CD4-positive, CD25-positive, alpha-beta regulatory T cell (primary cell): Measurements from ENCODE around the gene RSAD2. TPM values are rescaled to one million over a fixed set of nuclear protein-coding genes. Genes with fewer than 3 reads are reported as not detected.
A peak's percentile ranks its signal among the peaks of the same experiment; 100 is the strongest.

ENCODE experiments used
- ATAC-seq, 2 donors: fragments of 150-1000 bp; cut with Tn5 transposase; one replicate each; pipeline ENCODE4 v1.10.0; 2021; ENCODE audit warnings: low read depth in 2 of 2, moderate number of reproducible peaks in 2 of 2, moderate library complexity in 1 of 2
- DNase-seq, 3 donors: peaks; one replicate each; pipeline versions ENCODE4 v3.0.0 to v3.0.0-alpha.2; 2012 to 2022; ENCODE audit warnings: mixed read lengths in 1 of 3
- H3K27ac ChIP-seq: one replicate; pipeline ENCODE4 v1.7.0; 2013; ENCODE audit warnings: mild to moderate bottlenecking, low read length; ENCODE audit not compliant: insufficient read depth, poor library complexity, severe bottlenecking
- H3K27me3 ChIP-seq: one replicate; pipeline ENCODE4 v1.7.0; 2013; ENCODE audit warnings: low read length; ENCODE audit not compliant: control insufficient read depth, insufficient read depth
- H3K36me3 ChIP-seq: one replicate; pipeline ENCODE4 v1.7.0; 2013; ENCODE audit warnings: mild to moderate bottlenecking, low read length, moderate library complexity; ENCODE audit not compliant: control insufficient read depth, insufficient read depth
- H3K4me1 ChIP-seq: 2 replicates; pipeline ENCODE4 v1.7.0; 2013; ENCODE audit warnings: mild to moderate bottlenecking, low read length; ENCODE audit not compliant: insufficient read depth, control insufficient read depth, poor library complexity, severe bottlenecking
- H3K4me3 ChIP-seq: one replicate; pipeline ENCODE4 v1.7.0; 2013; ENCODE audit warnings: low read depth, mild to moderate bottlenecking, low read length, moderate library complexity
- H3K9me3 ChIP-seq, 2 experiments: 1 replicate in 1 of 2; 2 replicates in 1 of 2; pipeline ENCODE4 v1.7.0; 2013; ENCODE audit warnings: low read length in 2 of 2, mild to moderate bottlenecking in 1 of 2, moderate library complexity in 1 of 2; ENCODE audit not compliant: control insufficient read depth in 2 of 2
- H3K27ac Mint-ChIP-seq, 3 donors: one replicate each; pipeline ENCODE4 v1.8.0; 2020 to 2022; ENCODE audit warnings: mild to moderate bottlenecking in 3 of 3, mixed read lengths in 3 of 3, moderate library complexity in 2 of 3
- H3K27me3 Mint-ChIP-seq: one replicate; pipeline ENCODE4 v1.8.0; 2022; ENCODE audit warnings: mild to moderate bottlenecking, mixed read lengths
- H3K36me3 Mint-ChIP-seq: one replicate; pipeline ENCODE4 v1.8.0; 2020; ENCODE audit warnings: mixed read lengths
- H3K4me1 Mint-ChIP-seq, 4 donors: one replicate each; pipeline ENCODE4 v1.8.0; 2020 to 2022; ENCODE audit warnings: mixed read lengths in 4 of 4, mild to moderate bottlenecking in 1 of 4
- H3K4me3 Mint-ChIP-seq, 4 donors: one replicate each; pipeline ENCODE4 v1.8.0; 2020 to 2022; ENCODE audit warnings: mild to moderate bottlenecking in 4 of 4, mixed read lengths in 4 of 4, moderate library complexity in 3 of 4
- H3K9me3 Mint-ChIP-seq, 7 donors: one replicate each; pipeline ENCODE4 v1.8.0; 2020 to 2022; ENCODE audit warnings: mixed read lengths in 7 of 7, mild to moderate bottlenecking in 3 of 7, moderate library complexity in 2 of 7
- polyA plus RNA-seq, 4 donors: library from polyadenylated mRNA; unstranded; fragments of 300-500 nt; fragmentation: Illumina TruSeq; gene quantifications; one replicate each; pipeline ENCODE4 v1.2.3, GENCODE V29; 2021
- total RNA-seq: library from RNA; stranded (reverse); gene quantifications from one replicate; pipeline ENCODE4 v1.2.3, GENCODE V29; 2022

Gene RSAD2
- total and polyA plus RNA-seq, 5 donors from 2014 or later = 1.6 to 8.7 (median 4.1) TPM

DNA sequence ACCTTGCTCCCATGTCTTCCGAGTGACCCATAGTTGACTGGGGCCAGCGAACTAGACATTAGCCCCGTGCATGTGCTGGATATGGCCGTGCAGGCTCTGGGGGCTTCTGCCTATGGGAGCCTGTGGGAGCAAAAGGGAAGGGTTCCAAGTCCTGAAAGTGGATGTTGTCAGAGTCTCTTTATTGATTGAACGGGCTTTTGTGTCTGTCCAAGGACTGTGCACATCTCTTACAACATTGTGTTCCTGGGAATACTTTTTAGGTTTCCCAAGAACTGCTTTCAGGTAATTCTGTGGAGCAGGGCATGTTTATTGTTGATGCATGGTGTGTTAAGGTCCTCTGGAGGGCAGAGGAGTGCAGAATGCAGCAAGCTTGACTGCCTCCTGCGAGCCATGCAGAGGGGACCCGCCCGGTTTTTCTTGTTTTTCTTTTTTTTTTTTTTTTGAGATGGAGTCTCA lies 44.7 kb downstream of the RSAD2 start:
- Histone ChIP-seq H3K27ac (no peak overlapping the region), H3K27me3 (peaks cover 6% of the 10 kb centered on the region), H3K4me3 (no peak overlapping the region), H3K36me3 (no peaks in the 10 kb centered on the region), H3K9me3 (no peaks in the 10 kb centered on the region), H3K4me1 (peaks cover 3% of the 10 kb centered on the region)
- Mint-ChIP-seq H3K36me3 (peaks cover 8% of the 10 kb centered on the region), H3K27me3 (peaks cover 19% of the 10 kb centered on the region), H3K4me3 (peak overlapping the region in 3 of 4 donors; percentile 8 to 77 (median 59)), H3K9me3 (no peaks in the 10 kb centered on the region), H3K4me1 (peaks cover 0 to 82% (median 29%) of the 10 kb centered on the region in 4 donors), H3K27ac (peak overlapping the region in 1 of 3 donors; percentile 7)
- DNase-seq = no peak
- ATAC-seq = peak in 1 of 2 donors; percentile 27

DNA sequence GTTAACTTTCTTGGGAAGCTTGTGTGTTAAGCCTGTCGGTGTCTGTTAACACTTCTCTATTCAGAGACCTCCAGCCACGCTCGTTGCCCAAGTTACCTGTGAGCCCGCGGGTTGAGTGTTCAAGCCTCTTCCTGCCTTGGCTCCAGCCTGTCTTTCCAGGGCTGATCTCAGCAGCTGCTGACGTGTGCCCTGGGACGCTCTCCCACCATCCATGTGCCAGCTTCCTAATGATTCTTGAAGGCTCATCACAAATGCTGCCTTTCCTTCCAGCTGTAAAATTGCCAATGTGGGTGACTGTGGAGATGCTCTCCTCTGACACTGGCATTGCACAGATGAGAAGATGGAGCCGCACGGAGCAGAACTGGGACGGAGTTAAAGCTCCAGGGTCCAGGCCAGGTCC lies 45.7 kb downstream of the RSAD2 start:
- Mint-ChIP-seq H3K4me3 (peak overlapping the region in 1 of 4 donors; percentile 33), H3K4me1 (peaks cover 0 to 88% (median 31%) of the 10 kb centered on the region in 4 donors), H3K27me3 (peaks cover 19% of the 10 kb centered on the region), H3K9me3 (no peaks in the 10 kb centered on the region), H3K36me3 (peaks cover 11% of the 10 kb centered on the region), H3K27ac (peak overlapping the region in 1 of 3 donors; percentile 56)
- no peak overlapping the region for H3K27ac ChIP-seq
- no peaks in the 10 kb centered on the region for H3K9me3 ChIP-seq
- H3K36me3 ChIP-seq = no peaks in the 10 kb centered on the region
- H3K4me3 ChIP-seq = no peak overlapping the region
- no peak for ATAC-seq
- DNase-seq = no peak
- peaks cover 6% of the 10 kb centered on the region for H3K27me3 ChIP-seq
- H3K4me1 ChIP-seq = peaks cover 3% of the 10 kb centered on the region

DNA sequence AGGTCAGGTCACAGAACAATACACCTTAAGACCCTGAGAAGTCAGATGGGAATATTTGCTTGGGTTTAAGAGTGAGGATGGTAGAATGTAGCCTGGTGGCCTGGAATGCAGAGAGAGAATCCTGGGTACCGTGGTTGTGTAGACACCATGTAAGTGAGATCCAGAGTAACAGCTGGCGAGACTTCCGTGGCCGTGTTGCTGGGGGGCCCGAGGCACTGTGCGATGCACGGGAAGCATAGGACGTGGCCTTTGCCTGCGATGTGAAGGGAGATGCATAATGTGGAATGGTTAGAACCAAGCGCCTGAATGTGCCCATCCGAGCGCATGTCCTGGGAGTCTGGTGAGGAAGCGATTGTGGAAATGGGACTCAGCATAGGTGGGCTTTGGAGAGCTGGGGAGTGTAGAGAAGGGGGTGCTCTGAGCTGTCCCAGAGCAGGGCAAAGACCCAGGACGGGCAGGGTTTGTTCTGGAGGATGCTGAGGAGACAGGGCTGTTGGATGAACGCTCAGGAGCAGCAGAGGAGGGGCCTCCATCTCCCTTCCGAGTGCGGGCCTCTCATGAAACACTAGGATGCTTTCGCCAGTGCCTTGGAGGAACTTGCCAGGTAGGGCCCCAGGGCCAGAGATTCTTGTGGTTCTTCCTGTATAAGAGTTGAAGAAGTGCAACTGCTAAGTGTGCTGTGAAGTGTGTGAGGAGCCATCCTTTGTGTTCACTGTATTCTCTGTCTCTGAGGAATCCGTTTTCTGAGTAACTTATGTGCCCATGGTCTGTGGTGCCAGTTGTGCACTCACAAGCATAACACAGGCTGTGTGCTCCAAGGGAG lies 46.7 kb downstream of the RSAD2 start:
- H3K4me3 Mint-ChIP-seq = no peak overlapping the region
- H3K36me3 ChIP-seq = no peaks in the 10 kb centered on the region
- ATAC-seq = no peak
- H3K27me3 ChIP-seq = peaks cover 5% of the 10 kb centered on the region
- H3K4me1 ChIP-seq = peaks cover 3% of the 10 kb centered on the region
- H3K27ac Mint-ChIP-seq = peak overlapping the region; percentile 52 to 92 (median 65)
- no peak overlapping the region for H3K27ac ChIP-seq
- no peaks in the 10 kb centered on the region for H3K9me3 ChIP-seq
- peaks cover 0 to 90% (median 33%) of the 10 kb centered on the region in 4 donors for H3K4me1 Mint-ChIP-seq
- H3K4me3 ChIP-seq = no peak overlapping the region
- DNase-seq = no peak
- H3K36me3 Mint-ChIP-seq = peaks cover 17% of the 10 kb centered on the region
- H3K9me3 Mint-ChIP-seq = no peaks in the 10 kb centered on the region
- H3K27me3 Mint-ChIP-seq = peaks cover 11% of the 10 kb centered on the region

DNA sequence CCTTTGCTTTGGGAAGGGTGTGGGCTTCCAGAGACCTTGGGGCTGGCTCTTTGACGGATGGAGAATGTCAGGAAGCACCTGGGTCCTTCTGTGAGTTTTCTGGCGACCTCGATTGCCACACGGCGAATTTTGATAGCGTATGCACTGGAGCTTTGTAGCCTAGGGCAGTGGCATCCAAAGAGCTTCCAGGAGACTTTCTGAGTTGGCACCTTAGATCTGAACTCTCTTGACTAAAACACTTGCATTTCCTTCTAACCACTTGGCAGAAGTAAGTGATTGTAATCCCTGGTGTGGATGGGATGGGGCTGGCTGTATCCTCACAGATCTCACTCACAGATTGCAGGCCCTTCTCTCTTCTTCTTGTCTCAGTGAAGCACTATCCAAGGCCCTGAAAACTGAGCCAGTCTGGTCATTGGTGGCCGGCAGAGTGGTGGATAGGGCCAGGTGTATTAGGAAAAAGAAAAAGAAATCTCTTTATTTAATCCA lies 47.4 kb downstream of the RSAD2 start:
- H3K4me1 ChIP-seq = peaks cover 6% of the 10 kb centered on the region
- DNase-seq = no peak
- H3K27me3 Mint-ChIP-seq = peaks cover 6% of the 10 kb centered on the region
- ATAC-seq = no peak
- H3K27ac Mint-ChIP-seq = peak overlapping the region; percentile 52 to 74 (median 65)
- H3K36me3 ChIP-seq = no peaks in the 10 kb centered on the region
- no peak overlapping the region for H3K27ac ChIP-seq
- H3K4me1 Mint-ChIP-seq = peaks cover 0 to 88% (median 35%) of the 10 kb centered on the region in 4 donors
- H3K4me3 ChIP-seq = no peak overlapping the region
- H3K36me3 Mint-ChIP-seq = peaks cover 17% of the 10 kb centered on the region
- H3K9me3 ChIP-seq = no peaks in the 10 kb centered on the region
- H3K4me3 Mint-ChIP-seq = peak overlapping the region in 1 of 4 donors; percentile 5
- H3K27me3 ChIP-seq = peaks cover 1% of the 10 kb centered on the region
- no peaks in the 10 kb centered on the region for H3K9me3 Mint-ChIP-seq

DNA sequence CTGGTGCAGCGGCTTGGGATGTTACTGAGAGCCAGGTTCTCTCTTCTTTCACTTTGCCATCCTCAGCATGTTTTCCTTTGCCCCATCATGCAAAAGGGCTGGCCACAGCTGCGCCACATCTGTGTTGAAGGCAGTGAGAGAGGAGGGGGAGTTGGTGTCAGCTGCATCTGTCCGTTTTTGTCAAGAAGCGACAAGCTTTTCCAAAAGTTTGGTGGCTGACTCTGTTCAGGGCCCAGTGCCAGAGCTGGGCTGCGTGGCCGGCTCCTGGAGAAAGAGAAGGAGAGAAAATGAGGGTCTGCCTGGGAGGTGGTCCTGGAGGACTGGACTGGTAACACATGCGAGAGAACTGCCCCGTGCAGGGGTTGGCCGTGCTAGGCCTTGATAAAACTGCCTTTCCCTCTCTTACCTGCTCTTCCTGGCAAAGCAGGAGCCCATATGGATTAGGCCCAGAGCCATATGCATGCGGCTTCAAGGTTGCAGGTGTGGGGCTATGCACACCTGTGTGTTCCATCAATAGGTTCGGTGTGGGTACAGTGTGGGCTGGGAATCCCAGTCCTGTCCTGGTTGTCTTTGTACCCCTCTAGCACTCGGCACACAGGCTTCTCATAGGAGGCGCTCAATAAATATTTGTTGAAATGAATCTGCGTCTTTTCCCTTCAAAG lies 48.6 kb downstream of the RSAD2 start:
- Histone ChIP-seq H3K9me3 (no peaks in the 10 kb centered on the region), H3K27me3 (no peaks in the 10 kb centered on the region), H3K27ac (no peak overlapping the region), H3K36me3 (no peaks in the 10 kb centered on the region), H3K4me1 (peaks cover 7% of the 10 kb centered on the region), H3K4me3 (no peak overlapping the region)
- Mint-ChIP-seq H3K4me3 (no peak overlapping the region), H3K27me3 (peaks cover 4% of the 10 kb centered on the region), H3K9me3 (no peaks in the 10 kb centered on the region), H3K27ac (peak overlapping the region in 1 of 3 donors; percentile 18), H3K36me3 (peaks cover 17% of the 10 kb centered on the region), H3K4me1 (peaks cover 0 to 82% (median 32%) of the 10 kb centered on the region in 4 donors)
- ATAC-seq (no peak), DNase-seq (no peak)

DNA sequence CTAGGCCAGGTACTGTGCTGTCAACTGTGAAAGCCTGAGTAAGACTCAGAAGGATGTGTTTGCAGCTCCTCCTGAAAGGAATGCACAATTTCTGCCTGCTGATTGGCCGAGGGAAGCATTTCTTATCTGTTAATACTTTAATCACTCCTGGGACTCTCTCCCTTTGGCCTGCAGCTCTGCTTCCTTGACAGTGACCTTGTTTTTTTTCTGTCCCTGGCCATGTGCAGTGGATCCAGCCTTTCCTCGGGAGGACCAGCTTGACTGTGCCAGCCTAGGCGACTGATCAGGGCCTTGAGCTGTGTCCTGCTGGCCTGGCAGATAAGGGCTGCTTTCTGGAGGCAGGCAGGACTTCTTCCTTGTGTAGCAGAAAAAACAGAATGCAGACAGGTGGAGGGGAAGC lies 49.6 kb downstream of the RSAD2 start:
- peaks cover 24% of the 10 kb centered on the region for H3K36me3 Mint-ChIP-seq
- Histone ChIP-seq H3K27ac (no peak overlapping the region), H3K27me3 (no peaks in the 10 kb centered on the region), H3K4me3 (no peak overlapping the region), H3K9me3 (no peaks in the 10 kb centered on the region), H3K36me3 (no peaks in the 10 kb centered on the region), H3K4me1 (peaks cover 7% of the 10 kb centered on the region)
- H3K4me3 Mint-ChIP-seq = no peak overlapping the region
- H3K27ac Mint-ChIP-seq = no peak overlapping the region
- DNase-seq (no peak), ATAC-seq (no peak)
- H3K4me1 Mint-ChIP-seq = peaks cover 0 to 80% (median 27%) of the 10 kb centered on the region in 4 donors
- H3K9me3 Mint-ChIP-seq = peaks cover 0 to 6% (median 0%) of the 10 kb centered on the region in 7 donors
- H3K27me3 Mint-ChIP-seq = no peaks in the 10 kb centered on the region

DNA sequence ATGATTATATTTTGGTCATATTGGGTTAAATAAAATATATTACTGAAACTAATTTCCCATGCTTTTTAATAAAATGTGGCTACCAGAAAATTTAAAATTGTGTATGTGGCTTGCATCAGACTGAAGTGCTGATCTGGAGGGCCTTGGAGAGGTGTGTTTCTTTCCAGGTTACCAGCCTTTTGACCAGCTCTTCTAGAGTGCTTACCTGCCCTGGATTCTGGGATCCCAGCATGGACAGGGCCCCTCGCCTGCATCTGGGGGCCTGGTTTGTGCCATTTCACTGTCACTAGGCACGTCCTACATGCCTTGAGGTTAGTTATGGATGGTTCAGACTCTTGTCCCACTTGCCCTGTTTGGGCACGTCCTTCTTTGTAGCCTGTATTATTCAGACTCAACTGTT lies 50.2 kb downstream of the RSAD2 start:
- no peak overlapping the region for H3K4me3 Mint-ChIP-seq
- H3K27ac Mint-ChIP-seq = no peak overlapping the region
- peaks cover 24% of the 10 kb centered on the region for H3K36me3 Mint-ChIP-seq
- DNase-seq = no peak
- H3K4me1 Mint-ChIP-seq = peaks cover 0 to 80% (median 29%) of the 10 kb centered on the region in 4 donors
- Histone ChIP-seq H3K36me3 (no peaks in the 10 kb centered on the region), H3K27me3 (no peaks in the 10 kb centered on the region), H3K9me3 (no peaks in the 10 kb centered on the region), H3K4me1 (peaks cover 7% of the 10 kb centered on the region), H3K27ac (no peak overlapping the region), H3K4me3 (no peak overlapping the region)
- ATAC-seq = no peak
- H3K27me3 Mint-ChIP-seq = peaks cover 4% of the 10 kb centered on the region
- H3K9me3 Mint-ChIP-seq = peaks cover 0 to 6% (median 0%) of the 10 kb centered on the region in 7 donors
